Activated CD8-positive, alpha-beta memory T cell treated with anti-CD3 and anti-CD28 coated beads for 1 hour (primary cell): Measurements from ENCODE around the gene BFSP1.

ENCODE experiments used
- DNase-seq, 2 donors: peaks; one replicate each; pipeline ENCODE4 v3.0.0-alpha.2; 2020; ENCODE audit warnings: low read depth in 1 of 2; ENCODE audit errors: extremely low read depth in 1 of 2

Gene BFSP1

DNA sequence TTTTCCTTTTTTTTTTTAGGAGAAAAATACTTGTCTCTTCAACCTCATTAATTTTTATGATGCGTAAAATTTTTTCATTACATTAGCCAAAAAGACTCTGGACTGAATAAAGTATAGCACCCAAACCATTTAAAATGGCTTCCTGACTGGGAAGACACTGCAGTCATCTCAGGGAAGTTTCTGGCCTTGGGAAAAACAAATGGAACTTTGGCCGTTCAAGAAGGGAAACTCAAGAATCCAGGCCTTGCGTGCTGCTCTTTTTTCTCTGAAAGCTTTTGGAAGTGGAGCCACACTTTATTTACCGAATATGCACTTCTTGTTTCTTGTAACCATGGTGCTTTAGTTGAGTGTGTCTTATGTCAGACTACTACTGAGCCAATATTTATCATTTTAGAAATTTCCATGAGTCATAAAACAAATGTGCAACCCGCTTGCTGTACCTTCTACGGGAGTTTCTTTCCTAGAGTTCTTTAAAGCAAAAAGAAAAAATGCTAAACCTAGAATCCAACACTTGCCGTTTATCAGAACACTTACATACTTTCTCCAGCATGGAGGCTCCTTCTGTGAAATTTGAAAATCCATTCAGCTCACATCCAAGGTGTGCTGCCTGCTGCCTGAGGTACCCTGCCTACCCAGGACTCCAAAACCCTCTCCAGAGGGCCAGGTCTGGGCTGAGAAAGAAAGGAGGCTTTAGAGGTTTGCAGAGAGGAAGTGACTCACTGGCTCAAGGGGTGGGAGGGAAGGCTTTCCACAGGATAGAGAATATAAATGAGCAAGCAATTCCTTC, 27.2 kb upstream of the BFSP1 start:
- DNase-seq, result no peak

GRCh38 chr20:17557675-17558006, 26.5 kb upstream of the BFSP1 start:
- DNase-seq, result no peak

- DNase-seq, result no peak
Observed at GRCh38 chr20:17556837-17557674, 25.9 kb upstream of the BFSP1 start.

DNA sequence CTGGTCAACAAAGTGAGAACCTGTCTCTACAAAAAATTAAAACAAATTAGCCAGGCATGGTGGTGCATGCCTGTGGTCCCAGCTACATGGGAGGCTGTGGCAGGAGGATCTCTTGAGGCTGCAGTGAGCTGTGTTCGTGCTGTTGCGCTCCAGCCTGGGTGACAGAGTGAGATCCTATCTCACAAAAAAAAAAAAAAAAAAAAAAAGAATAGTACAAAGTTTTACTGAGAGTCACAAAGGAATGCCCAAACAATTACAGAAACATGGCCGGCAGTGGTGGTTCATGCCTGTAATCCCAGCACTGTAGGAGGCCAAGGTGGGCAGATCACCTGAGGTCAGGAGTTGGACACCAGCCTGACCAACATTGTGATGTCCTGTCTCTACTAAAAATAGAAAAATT, 23.9 kb upstream of the BFSP1 start:
- DNase-seq, result no peak

GRCh38 chr20:17549131-17549530, 18.0 kb upstream of the BFSP1 start:
- no peak for DNase-seq

DNA sequence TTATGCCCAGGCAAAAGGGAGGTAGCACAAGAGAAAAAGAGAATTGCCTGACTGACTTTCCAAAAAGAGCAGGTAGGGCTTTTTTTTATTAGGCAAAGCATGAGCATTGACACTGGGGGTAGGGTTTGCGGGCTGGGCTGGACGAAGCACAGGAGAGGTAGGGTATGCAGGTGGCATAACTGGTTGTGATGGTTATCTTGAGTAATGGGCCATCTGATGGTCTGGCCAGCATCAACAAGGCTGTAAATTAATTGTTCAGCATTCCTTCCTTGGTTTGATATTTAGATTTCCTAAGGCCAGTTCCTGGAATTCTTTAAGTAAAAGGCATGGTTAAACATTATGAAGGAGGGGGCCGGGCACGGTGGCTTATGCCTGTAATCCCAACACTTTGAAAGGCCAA, 13.9 kb upstream of the BFSP1 start:
- DNase-seq, result no peak

DNA sequence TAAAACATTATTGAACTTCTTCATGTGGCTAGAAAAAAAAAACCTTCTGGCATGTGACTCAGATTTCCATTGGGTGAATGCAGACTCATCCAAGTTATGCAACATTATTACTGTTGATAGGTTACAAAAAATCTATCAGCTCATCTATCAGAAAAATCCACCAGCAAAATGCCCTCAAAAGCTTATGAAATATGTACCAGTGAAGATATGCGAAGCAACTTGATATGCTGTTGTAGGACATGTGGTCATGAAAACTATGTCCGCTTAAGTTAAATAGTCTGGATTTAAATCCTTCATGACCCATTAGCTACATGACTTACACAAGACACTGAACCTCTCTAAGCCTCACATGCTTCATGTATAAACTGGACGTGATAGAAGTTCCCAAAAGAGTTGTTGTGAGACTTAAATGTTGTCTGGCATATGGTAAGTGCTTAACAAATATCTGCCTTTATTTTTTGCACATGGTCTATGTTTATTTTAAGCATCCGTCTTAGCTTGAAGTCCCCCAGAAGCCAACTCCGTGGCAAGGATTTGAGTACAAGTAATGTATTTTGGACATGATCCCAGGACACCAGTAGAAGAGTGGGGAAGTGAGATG, 12.5 kb upstream of the BFSP1 start:
- no peak for DNase-seq

GRCh38 chr20:17542993-17543412, 11.8 kb upstream of the BFSP1 start:
- no peak for DNase-seq

DNA sequence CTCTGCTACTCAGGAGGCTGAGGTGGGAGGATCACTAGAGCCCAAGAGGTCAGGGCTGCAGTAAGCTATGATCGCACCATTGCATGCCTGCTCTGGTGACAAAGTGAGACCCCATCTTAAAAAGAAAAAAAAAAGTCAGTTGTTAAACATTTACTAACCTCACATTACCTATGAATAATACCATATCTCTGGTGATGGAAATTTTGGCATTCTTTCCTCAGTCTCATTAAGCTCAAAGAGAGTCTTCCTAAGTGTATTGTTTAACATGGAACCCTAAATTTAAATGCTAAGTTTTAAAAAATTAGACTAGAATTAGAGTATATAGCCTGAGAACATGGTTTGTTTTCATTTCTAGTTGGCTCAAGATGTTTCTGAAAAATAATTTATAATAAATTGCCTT, 11.3 kb upstream of the BFSP1 start:
- no peak for DNase-seq

GRCh38 chr20:17541996-17542395, 10.8 kb upstream of the BFSP1 start:
- DNase-seq, result no peak

DNA sequence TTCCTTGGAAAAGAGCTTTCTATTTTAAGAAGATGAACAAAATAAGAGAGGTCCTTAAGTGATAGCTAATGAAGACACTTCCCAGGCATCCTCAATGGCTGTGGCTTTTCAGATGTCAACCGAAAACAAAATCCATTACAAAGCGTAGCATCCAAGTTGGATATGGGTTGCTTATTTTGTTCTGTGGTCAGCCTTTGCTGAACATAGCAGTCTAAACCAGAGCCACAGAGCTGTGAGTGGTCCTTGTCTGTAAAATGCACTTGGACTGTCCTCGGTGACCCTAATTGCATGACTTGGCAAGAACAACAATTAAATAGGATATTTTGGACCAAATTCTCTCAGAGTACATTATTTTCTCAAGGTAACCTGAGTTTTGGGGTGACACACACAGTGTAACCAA, 10.4 kb upstream of the BFSP1 start:
- no peak for DNase-seq

DNA sequence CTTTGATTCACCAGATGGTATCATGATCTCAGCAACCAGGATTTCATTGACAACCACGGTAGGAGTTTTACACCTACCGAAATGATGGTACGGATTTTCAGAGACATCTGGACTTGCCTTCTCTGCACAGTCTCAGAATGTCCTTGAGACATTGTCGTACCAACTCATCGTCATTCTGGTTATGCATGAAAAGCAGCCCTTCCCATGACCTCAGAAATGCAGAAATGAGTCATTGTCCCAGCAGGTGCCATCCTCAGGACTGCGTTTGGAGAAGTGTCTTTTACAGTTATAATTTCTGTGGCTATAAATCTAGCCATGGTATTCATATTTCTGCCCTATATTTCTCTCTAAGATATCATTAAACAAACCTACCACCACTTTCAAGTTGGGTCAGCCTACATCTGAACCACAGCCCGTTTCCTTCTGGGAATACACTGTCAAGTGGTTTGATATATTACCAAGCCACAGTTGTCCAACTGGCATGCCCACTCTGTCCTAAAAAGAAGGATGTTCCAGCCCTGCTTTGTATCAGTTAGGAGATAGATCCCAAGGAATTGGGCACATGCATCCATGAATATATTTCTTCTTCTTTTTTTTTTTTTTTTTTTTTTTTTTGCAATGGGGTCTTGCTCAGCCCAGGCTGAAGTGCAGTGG, 7.5 kb upstream of the BFSP1 start:
- DNase-seq, result no peak

DNA sequence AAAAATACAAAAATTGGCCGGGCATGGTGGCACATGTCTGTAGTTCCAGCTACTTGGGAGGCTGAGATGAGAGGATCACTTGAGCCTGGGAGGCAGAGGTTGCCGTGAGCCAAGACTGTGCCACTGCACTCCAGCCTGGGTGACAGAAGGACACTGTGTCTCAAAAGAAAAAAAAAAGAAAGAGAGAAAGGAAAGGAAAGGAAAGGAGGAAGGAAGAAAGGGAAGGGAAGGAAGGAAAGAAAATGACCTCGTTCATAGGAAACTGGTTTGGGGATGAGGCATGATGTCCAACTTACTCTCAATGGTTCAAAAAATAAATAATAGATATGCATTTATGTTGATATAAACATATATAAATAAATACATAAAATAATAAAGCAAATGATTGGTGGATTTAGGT, 6.8 kb upstream of the BFSP1 start:
- DNase-seq, result no peak

GRCh38 chr20:17536944-17537444, 5.8 kb upstream of the BFSP1 start:
- DNase-seq, result peak; percentile 14 to 41

DNA sequence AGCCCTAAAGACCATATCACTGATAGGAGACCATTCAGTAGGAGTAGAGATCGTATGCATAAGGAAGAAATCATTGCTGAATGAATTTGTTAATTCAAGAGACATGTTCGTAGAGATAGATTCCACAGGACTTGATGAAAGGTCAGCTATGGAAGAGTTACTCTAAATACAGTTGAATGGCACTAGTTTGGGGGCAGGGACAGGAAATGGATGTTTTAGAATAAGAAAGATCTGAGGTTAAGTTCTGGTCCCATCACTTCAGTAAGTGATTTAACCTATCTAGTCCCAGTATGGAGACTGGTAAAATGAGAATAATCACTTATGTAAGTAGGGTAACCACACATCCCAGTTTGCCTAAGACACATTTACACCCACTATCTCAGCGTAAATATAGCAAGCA, 2.9 kb upstream of the BFSP1 start:
- no peak for DNase-seq

- DNase-seq, result no peak
Observed at GRCh38 chr20:17533396-17533795, 2.2 kb upstream of the BFSP1 start.

- no peak for DNase-seq
Observed at GRCh38 chr20:17531665-17532025, 466 bp upstream of the BFSP1 start.

DNA sequence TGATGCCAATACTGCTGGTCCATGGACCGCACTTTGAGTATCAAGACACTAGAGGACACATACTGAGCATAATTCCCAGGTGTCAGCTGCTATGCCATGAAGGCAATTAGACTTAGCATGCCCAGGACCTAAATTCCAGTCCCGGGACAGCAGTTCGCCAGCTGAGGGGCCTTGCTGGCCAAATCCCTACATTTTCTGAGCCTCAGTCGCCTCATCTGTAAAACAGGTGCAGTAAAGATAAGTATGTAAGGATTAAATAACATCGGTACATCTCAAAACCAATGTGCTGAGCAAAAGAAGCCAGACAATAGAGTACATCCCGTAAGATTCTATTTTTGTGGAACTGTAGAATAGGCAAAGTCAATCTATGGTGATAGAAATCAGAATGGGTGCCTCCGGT, 1.0 kb downstream of the BFSP1 start:
- DNase-seq, result no peak

- no peak for DNase-seq
Observed at GRCh38 chr20:17529586-17529985, 1.6 kb downstream of the BFSP1 start.

DNA sequence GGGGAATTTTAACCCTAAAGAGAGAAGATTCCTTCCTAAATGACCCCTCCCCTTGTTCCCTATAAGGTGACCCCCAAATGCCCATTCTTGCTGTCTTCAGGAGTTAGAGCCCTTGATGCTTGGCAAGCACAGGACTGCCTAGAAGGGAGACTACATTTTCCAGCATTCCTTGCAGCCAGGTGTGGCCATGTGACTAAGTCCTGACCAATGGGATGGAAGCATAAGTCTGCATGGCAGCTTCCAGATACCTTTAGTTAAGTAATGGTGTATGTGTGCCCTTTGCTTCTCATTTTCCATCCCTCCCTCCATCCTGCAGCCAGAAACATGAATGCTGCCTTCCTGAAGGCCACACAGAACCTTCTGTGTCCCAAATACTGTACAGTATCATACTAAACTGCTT, 5.5 kb downstream of the BFSP1 start:
- no peak for DNase-seq

- DNase-seq, result no peak
Observed at GRCh38 chr20:17525132-17525531, 6.0 kb downstream of the BFSP1 start.
